Subcutaneous adipose tissue (tissue), 4 donors: Measurements from ENCODE around the gene PDLIM7. TPM values are rescaled to one million over a fixed set of nuclear protein-coding genes. Genes with fewer than 3 reads are reported as not detected.

ENCODE experiments used
- total RNA-seq, 4 donors: library from RNA; depleted of rRNA; stranded (reverse); fragments of >200 nt; gene quantifications; one replicate each; pipeline ENCODE4 v1.1.0, GENCODE V29; 2016
- TF ChIP-seq, protein P1 (sequence below): fragments of 450-650 bp; IDR thresholded peaks from one replicate; pipeline ENCODE4 v1.5.1; 2016; ENCODE audit warnings: low read depth, mild to moderate bottlenecking, control low read depth, antibody characterized with exemption, moderate library complexity

PDLIM7 gene
- total RNA-seq, 4 donors from 2014 or later = 11.2 to 43.1 (median 16.6) TPM

GRCh38 chr5:177449140-177450061, 48.0 kb downstream of the PDLIM7 start:
- TF ChIP-seq, protein P1, sequence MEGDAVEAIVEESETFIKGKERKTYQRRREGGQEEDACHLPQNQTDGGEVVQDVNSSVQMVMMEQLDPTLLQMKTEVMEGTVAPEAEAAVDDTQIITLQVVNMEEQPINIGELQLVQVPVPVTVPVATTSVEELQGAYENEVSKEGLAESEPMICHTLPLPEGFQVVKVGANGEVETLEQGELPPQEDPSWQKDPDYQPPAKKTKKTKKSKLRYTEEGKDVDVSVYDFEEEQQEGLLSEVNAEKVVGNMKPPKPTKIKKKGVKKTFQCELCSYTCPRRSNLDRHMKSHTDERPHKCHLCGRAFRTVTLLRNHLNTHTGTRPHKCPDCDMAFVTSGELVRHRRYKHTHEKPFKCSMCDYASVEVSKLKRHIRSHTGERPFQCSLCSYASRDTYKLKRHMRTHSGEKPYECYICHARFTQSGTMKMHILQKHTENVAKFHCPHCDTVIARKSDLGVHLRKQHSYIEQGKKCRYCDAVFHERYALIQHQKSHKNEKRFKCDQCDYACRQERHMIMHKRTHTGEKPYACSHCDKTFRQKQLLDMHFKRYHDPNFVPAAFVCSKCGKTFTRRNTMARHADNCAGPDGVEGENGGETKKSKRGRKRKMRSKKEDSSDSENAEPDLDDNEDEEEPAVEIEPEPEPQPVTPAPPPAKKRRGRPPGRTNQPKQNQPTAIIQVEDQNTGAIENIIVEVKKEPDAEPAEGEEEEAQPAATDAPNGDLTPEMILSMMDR = no peak

DNA sequence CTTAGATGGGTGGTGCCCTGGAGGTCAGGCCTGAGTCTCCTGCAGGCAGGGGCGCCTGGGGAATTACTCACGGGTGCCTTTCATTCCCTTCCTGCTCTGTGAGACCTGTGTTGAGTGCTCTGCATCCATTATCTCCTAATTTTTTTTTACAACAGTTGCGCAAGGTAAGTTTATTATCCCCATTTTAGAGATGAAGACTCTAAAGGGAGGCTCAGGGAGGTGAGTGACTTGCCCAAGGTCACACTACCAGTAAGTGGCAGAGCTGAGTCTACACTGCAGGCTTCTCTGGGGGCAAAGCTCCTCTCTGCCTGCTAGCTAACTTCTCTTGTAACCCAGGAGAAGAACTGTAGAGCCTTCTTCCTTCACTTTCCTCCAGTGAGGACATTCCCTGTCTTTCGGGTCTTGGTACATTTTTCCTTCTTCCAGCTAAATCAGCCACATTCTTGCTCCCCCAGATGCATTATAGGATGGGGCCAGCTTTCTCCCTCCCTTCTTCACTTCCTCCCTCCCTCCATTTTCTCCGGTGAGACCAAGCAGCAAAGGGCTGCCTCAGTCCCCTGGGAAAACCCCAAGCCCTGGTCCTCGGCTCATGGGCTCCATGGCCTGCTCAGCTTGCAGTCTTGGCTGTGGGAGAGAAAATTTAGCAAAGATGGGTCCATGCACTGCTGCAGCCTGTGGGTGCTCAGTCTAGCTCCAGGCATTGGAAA, 49.0 kb downstream of the PDLIM7 start:
- TF ChIP-seq, protein P1 = no peak

DNA sequence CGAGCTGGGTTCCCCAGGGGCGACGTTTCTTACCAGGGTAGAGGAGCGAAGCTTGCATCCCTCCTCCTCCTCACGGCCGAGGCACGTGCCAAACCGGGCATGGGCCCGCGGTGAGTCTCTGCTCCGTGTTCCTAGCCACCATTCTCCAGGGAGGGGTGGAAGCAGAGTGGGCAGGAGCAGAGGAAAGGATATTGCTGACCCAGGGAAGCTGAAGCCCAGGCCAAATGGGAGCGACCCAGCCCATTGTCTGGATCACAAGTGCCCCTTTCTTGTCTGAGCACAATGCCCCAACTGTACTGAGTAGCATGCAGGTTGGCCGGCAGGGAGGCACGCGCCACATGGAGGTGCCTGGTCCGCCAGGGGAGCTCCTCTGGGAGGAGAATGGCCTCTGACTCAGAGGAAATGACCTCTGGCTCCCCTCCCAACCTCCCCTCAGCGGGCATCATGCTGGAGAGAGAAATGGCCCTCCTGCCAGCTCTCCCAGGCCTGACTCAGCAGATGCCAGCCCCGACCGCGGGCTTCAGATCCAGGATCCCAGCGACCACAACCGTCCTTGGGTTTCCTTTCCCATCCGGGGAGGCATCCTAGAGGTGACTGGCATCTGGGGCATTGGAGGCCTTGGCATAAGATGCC, 49.7 kb downstream of the PDLIM7 start:
- TF ChIP-seq, protein P1 = no peak

DNA sequence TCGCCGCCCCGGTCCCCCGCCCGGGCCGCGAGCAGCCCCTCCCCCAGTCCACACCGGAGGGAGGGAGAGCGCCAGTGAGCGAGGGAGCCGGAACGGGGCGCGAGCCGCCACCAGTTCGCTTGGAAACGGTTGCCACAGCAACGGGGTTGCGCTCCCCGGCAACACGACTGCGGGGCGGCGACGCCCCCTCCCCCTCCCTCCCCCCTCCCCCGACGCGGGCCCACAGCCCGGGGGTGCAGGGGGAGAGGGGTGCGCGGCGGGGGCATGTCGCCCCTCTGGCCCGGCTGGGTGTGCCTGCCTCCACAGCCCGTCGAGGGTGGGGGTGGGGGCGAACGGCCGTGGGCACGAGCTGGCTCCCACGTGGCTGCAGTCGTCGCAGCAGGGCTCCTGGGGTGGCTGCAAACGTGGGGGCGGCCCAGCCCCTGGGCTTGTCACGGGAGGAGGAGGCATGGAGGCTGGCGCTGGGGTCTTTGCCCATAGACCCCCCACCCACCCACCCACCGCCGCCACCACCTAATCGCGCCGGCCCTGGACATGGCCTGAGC, 50.3 kb downstream of the PDLIM7 start:
- TF ChIP-seq, protein P1 = no peak

DNA sequence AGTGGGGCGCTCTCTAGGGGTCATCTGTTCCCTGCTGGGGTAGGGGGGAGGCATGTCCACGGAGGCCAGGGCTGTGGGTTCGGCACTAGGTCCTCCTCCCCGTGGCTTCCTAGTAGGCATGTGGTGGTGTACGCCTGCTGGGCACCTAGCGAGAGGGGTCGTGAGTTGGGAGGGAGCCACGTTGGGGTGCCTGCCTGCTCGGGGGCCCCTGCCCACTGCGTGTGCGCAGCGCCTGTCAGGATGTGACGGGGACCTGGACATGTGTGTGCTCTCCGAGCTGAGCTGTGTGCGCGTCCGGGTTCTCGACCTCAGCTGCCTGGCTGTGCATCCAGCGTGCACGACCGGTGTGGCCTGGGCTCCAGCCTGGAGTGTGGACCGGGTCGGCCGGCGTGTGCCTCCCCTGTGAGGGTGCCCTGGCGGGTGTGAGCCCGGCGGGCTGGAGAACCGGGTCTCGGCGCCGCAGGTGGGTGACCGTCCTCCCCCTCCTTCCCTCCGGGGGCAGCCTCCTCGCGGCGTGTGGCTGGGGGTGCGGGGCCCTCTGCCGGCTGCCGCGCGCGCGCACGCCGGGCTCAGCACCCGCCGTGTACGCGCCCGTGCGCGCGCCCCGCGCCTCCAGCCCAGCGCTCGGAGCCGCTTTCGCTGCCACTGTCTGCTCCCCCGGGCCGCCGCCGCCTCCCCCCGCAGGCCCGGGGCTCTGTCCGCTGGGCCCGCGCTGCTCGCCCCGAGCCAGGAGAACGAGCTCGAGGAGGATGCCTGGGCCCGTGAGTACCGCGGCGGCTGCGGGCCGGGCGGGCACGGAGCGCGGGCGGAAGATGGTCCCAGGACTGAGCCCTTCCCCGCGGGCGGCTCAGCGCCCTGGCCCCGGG, 51.0 kb downstream of the PDLIM7 start, which contains the start of gene PRR7:
Gene PRR7 (plus strand): TSS at position 615 of the 866 bp plus-strand sequence. CDS start 8,254 bp downstream, outside the sequence.
- TF ChIP-seq, protein P1 = no peak

GRCh38 chr5:177445917-177446199, 51.5 kb downstream of the PDLIM7 start:
- TF ChIP-seq, protein P1 = no peak
